HL-60 (cell line): ENCODE results near the gene MRPS12.
"Not testable (repeated sequence)": the region's sequence is repeated elsewhere in the genome, so short reads cannot be mapped to it uniquely, and the experiment has no call there.

Source experiments
- DNase-seq, 2 experiments: peaks; one replicate each; pipeline ENCODE4 v3.0.0-alpha.2; 2010 to 2020; ENCODE audit warnings: low read depth in 1 of 2, low spot score in 1 of 2
- H3K27ac ChIP-seq: fragments of 250-450 bp; sonication (Bioruptor Pico); replicated peaks from 2 replicates; pipeline ENCODE4 v1.5.1; 2020; ENCODE audit warnings: mild to moderate bottlenecking, moderate library complexity
- H3K27me3 ChIP-seq: fragments of 250-450 bp; sonication (Bioruptor Pico); 2 replicates; pipeline ENCODE4 v1.5.1; 2021; ENCODE audit warnings: mild to moderate bottlenecking, moderate library complexity; ENCODE audit not compliant: insufficient read depth, poor library complexity, severe bottlenecking
- H3K4me3 ChIP-seq: replicated peaks from 2 replicates; pipeline ENCODE4 v1.5.1; 2011; ENCODE audit warnings: mild to moderate bottlenecking, control low read depth, low read length; ENCODE audit not compliant: insufficient read depth
- CTCF ChIP-seq: IDR thresholded peaks from one replicate; pipeline ENCODE4 v1.5.1; 2011; ENCODE audit warnings: low read length, control low read depth, inconsistent platforms; ENCODE audit not compliant: insufficient read depth
- GABPA ChIP-seq: IDR thresholded peaks from 2 replicates; pipeline ENCODE4 v1.6.1; 2012; ENCODE audit warnings: low read depth
- POLR2AphosphoS5 ChIP-seq: IDR thresholded peaks from 2 replicates; pipeline ENCODE4 v1.6.1; 2012; ENCODE audit warnings: low read depth
- REST ChIP-seq: IDR thresholded peaks from 2 replicates; pipeline ENCODE4 v1.6.1; 2012; ENCODE audit warnings: low read depth; ENCODE audit not compliant: insufficient replicate concordance
- SPI1 ChIP-seq: IDR thresholded peaks from 2 replicates; pipeline ENCODE4 v1.6.1; 2012; ENCODE audit warnings: low read depth, mild to moderate bottlenecking, borderline replicate concordance

The MRPS12 gene

DNA sequence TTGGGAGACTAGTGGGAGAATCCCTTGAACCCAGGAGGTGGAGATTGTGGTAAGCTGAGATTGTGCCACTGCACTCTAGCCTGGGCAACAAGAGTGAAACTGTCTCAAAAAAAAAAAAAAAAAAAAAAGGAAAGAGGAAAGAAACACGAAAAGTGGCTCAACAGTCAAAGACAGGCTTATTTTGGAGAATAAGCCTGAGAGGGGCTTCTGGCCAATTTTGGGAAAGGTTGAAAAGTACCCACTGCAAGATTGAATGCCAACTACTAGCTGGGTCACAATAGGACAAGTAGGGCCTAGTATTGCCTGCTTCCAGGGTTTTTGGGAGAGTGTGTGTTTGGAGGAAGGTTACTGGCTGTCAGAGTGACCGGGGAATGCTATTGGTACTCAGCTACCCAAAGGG lies 27.6 kb downstream of the MRPS12 start:
- TF ChIP-seq CTCF = no peak
- no peak for TF ChIP-seq GABPA
- no peak for TF ChIP-seq POLR2AphosphoS5
- TF ChIP-seq SPI1 = no peak
- Histone ChIP-seq H3K27me3 (no peaks in the 10 kb centered on the region), H3K27ac (no peak overlapping the region), H3K4me3 (no peak overlapping the region)
- DNase-seq = no peak

- TF ChIP-seq POLR2AphosphoS5 = no peak
- TF ChIP-seq CTCF = no peak
- TF ChIP-seq REST = no peak
- no peak for TF ChIP-seq SPI1
- TF ChIP-seq GABPA = no peak
- Histone ChIP-seq H3K27me3 (no peaks in the 10 kb centered on the region), H3K4me3 (no peak overlapping the region), H3K27ac (no peak overlapping the region)
- DNase-seq = no peak
Measured at GRCh38 chr19:38959618-38960017, 28.9 kb downstream of the MRPS12 start.

GRCh38 chr19:38964738-38965137 lies 34.0 kb downstream of the MRPS12 start:
- Histone ChIP-seq H3K4me3 (no peak overlapping the region), H3K27me3 (no peaks in the 10 kb centered on the region), H3K27ac (no peak overlapping the region)
- TF ChIP-seq SPI1 (no peak), REST (no peak), POLR2AphosphoS5 (no peak), CTCF (no peak), GABPA (no peak)
- DNase-seq = no peak

DNA sequence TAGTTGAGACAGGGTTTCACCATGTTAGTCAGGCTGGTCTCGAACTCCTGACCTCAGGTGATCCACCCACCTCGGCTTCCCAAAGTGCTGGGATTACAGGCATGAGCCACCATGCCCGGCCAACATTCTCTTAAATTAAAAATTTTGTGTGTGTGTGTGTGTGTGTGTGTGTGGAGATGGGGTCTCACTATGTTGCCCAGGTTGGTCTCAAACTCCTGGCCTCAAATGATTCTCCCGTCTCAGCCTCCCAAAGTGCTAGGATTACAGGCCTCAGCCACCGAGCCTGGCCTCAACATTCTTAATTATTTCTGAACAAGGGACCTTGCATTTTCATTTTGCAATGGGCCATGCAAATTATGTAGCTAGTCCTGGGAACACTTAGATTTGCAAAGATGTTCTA lies 35.4 kb downstream of the MRPS12 start:
- not testable (repeated sequence) for DNase-seq, H3K27ac ChIP-seq, H3K4me3 ChIP-seq, H3K27me3 ChIP-seq
